SW480 (cell line): ENCODE data around the gene NABP1.

Experiments
- DNase-seq: peaks from one replicate; pipeline ENCODE4 v3.0.0-alpha.2; 2016; ENCODE audit warnings: low spot score

Gene NABP1

GRCh38 chr2:191649519-191649918, 28.4 kb upstream of the NABP1 start:
- DNase-seq = no peak

DNA sequence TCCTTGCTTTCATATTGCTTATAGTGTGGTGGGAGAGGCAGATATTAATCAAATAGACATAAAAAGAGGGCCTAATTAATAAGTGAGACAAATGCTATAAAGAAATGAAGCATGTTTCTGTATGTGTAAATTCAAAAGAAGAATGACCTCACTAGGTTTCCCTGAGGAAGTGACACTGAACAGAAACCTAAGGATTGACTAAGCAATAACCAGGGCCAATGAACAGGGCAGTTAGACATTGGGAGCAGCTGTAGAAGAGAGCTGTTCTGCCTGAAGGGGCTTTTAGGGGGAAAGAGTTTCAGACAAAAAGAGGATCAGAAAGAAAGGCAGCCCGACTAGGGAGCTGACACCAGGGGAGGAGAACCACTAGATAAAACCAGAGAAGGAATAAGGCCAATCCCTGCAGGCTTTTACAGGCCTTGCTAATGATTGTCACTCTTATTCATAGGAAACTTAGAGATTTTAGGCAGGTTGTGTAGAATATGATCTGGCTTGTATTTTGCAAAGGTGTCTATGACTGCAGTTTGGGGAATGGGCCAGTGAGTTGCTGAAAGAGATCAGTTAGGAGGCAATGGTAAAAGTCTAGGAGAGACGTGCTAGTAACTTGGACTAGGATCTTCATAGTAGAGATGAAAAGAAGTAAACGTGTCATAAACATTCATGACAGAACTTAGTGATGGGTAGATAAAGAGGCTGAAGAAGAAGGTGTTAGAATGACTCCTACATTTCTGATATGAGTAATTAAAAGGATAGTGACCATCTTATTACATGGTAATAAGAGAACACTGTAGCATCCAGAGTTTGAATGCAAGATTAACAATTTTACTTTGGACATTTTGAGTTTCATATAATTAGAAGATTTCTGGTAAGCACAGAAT, 26.8 kb upstream of the NABP1 start:
- DNase-seq = no peak

DNA sequence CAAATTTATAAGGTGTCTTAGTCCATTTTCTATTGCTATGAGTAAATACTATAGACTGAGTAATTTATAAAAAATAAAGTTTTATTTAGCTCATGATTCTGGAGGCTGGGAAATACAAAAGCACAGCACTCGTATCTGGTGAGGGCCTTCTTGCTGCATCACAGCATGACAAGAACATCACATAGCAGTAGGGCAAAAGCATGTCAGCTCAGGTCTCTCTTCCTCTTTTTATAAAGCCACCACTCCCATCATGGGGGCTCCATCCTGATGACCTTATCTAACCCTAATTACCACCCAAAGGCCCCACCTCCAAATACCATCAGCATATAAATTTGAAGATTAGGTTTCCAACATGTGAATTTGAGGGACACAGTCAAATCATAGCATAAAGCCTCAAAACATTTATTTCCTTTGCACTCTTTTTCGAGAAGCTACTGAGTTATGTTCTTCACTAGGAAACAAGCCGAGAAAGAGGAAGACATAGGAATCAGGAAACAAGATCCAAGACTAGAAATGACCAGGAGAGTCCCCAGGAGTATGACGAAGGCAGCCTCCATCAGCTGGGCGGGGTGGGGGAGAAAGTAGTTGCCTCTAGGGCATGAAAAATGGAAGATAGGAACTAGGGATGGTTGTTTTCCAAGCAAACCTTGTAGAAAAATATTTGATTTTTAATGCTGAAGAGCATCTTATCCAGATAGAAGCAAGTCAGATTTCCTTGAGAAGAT, 24.1 kb upstream of the NABP1 start:
- DNase-seq = no peak

- no peak for DNase-seq
Measured at GRCh38 chr2:191656391-191656790, 21.5 kb upstream of the NABP1 start.

DNA sequence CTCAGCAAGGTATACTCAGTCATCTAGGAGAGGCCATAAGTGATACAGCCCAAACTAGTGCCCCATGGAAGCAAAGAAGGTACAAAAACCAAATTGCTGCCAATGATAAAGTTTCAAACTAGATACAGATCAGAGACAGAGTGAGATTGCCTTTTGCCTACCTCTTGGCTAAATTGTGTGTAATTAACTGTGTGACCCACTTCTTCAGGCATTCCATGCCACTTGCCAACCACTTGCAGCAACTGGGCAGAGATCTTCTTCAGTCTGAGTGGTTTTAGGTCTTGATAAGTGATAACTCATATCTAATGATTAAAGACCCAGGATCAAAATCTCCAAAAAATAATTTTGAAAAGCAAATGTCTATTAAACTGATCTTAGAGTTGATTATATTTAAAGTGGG, 21.1 kb upstream of the NABP1 start:
- DNase-seq = no peak

DNA sequence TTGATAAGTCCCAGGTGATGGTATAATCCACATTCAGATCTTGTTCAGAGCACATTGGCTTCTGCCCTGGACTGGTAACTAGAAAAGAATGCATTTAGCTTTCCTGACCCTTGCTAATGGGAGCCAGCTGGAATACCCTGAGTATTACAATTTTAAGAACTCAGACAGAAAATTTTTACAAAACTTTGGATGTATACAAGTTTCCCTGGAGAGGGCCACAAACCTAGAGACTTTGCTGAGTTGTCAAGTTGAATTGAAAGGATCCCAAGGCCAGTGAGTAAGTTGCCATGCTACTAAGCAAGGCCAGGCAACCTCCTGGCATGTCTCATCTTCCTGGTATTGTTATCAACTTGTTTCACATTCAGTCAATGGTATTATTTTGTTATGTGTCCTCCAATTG, 20.0 kb upstream of the NABP1 start:
- DNase-seq = no peak

DNA sequence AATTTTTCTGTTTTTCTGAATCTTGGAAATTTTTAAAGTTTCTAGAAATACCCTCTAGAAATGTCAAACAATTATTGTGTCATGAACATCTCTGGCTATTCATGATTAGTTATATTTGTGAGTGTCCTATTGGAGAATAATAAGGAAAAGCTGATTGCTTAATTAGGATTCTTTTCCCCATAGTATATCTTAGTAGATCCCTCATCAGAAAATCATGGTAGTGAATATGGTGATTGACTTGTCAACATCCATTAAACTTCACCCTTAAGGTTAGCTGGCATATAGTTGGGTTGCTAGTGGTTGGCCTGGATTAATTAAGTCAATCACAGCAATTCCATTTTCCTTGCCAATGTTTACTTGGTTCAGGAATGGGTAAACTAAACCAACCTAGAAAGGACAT, 18.7 kb upstream of the NABP1 start:
- DNase-seq = no peak

DNA sequence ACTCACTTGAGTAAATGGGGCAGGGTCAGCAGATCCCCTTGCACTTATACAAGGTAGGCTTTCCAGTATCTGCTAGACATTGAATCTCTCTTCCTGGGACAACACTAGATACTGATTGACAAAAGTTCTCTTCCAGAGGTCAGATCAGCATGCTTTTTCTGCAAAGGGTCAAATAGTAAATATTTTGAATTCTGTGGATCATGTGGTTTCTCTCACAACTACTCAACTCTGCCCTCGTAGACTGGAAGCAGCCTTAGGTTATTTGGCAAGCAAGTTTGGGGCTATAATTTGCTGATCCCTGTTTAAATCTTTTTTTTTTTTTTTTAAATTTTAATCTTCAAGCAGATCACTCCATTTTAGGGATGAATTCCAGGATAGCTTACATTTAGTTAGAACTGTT, 17.4 kb upstream of the NABP1 start:
- no peak for DNase-seq

GRCh38 chr2:191661097-191661924, 16.6 kb upstream of the NABP1 start:
- DNase-seq = no peak

DNA sequence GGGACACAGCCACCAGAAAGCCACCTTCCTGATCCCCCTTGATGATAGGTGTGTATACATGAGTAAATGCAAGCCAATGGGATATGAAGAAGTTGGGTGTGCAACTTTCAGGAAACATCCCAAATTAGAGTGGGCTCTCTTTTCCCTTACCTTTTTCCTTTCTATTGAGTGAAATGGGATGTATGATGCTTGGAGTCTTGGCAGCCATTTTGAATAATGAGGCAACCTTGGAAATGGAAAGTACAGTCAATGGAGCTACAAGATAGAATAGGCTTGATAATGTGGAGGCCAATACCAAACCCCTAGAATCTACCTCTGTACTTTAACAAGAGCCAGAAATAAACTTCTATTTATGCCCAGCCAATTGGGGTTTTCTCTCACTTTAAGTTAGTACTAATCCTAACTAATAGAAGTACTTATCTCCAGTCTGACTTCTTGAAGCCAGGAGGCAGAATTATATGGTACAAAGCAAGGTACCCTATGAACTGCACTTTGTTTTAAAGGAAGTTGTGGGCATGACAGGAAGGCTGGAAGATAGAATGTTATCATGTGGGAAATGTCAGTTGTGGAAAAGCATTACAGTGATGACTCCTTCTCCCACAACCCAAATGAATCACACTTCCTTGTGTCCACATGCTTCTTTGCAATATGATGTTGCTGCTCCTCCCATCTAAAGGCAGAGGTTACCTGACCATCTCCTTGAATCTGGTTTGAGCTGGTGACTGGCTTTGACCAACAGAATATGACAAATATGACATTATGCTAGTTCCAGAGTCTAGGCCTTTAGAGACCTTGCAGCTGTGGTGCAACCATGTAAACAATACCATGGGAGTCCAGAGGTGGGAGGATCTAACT, 12.9 kb upstream of the NABP1 start:
- DNase-seq = no peak

GRCh38 chr2:191666226-191666625, 11.7 kb upstream of the NABP1 start:
- no peak for DNase-seq

DNA sequence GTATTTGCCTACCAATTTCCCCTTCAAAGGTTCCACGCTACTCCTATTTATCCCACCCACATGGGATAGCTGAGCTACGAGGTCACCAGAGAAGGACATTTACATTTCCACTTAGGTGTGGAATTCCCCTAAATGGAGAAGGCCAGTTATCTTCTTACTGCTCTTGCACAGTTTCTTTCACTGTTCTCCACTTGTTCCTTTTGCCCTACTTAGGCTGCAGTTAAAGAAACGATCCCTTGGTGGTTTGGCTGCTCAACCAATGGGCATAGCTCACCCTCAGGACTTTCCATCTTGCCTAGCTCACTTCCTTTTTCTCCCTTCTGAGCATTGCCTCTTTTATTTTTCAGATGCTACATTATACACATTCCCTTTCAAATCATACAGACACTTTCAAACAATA, 11.2 kb upstream of the NABP1 start:
- DNase-seq = no peak

- no peak for DNase-seq
Measured at GRCh38 chr2:191670076-191670475, 7.9 kb upstream of the NABP1 start.

- no peak for DNase-seq
Measured at GRCh38 chr2:191670787-191671186, 7.1 kb upstream of the NABP1 start.

GRCh38 chr2:191675807-191676721, 1.9 kb upstream of the NABP1 start:
- no peak for DNase-seq

DNA sequence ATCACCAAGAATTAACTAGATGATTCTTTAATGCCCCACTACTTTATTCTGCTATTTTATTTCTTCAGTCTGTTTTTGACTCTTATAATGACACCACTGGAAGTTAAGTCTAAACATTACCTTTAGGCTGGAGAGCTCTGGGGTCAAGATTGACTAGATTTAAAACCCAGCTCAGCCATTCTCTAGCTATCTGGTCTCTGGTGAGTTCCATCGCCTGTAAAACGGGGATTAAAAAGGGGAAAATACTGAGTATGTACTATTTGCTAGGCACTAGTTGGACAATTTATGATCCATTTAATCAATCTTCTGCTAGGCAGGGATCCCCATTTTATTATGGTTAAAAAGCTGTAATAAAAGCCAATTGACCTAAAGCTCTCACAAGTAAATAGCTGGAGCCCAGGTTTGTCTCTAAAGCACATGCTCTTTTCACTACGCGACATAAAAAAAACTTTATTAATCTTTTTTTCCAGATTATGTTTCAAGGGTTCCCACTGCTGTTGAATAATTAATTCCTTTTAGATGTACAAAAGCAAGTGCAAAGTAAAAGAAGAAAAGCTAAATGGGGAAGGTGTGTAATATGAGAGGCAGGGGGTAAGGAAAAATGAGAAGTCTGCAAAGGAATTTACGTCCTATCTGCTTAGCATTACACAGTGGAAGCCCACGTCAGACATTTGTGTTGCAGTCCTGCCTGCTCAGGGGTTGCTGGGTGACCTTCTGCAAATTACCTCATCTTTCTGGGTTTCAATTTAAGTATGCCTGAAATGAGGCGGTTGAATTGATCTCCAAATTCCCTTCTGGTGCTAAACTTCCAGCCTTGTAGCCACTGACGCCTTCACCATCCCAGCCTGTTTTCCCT, 918 bp upstream of the NABP1 start:
- peak; percentile 55 for DNase-seq

DNA sequence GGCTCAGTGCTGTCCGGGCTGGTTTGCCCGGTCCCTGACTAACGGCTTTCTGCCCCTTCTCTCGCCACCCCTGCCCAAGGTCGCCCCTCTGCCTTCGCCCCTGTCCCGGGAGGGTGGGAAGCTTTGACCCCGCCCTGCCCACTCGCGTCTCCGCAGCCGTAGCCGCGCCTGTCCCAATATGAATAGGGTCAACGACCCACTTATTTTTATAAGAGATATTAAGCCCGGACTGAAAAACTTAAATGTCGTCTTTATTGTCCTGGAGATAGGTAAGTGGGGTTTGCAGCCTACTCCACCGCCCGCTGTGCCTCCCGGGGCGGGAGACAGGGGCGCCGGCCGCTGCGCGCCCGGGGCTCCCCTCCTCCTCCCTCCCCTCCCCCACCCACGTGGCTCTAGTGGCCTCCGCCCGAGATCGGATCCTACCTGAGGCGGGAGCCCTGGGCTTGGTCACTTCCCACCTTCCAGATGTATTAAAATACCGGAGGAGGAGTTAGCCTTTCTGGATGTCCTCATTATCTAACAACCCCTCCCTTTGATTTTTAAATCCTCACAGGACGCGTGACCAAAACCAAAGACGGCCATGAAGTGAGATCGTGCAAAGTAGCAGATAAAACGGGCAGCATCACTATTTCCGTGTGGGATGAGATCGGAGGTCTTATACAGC, 633 bp downstream of the NABP1 start:
- DNase-seq = peak; percentile 62

- no peak for DNase-seq
Measured at GRCh38 chr2:191679818-191680600, 2.1 kb downstream of the NABP1 start.
